ENCODE data around the gene THBS2.

DNA sequence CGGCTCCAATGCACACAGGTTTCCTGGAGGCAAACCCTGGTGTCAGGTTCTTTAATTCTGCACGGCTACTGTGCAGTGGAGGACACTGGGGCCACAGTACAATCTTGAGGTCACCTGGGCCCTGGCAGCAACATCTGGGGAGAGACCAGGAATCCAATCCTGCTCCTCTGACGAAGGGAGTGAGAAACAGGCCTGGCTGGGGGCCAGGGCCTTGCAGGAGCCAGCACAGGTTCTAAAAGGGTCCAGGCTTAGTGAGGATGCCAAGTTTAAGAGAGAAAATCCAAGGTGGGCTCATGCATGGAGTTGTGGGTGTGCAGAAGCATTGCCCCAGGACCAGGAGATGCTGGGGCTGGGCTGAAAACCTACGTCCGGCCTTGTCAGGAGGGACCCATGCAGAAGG, 12.6 kb upstream of the THBS2 start:
- TF ChIP-seq CTCF (IDR thresholded peaks at IDR 0.05) (no peak), POLR2A (IDR thresholded peaks at IDR 0.05) (no peak)

All from Peyer's patch (tissue), 4 donors.